ENCODE measurements around the gene LRP5. TPM values are rescaled to one million over a fixed set of nuclear protein-coding genes. Genes with fewer than 3 reads are reported as not detected.

LRP5 gene
- total RNA-seq, 4 donors from 2014 or later: 21.5 to 75.0 (median 28.7) TPM

DNA sequence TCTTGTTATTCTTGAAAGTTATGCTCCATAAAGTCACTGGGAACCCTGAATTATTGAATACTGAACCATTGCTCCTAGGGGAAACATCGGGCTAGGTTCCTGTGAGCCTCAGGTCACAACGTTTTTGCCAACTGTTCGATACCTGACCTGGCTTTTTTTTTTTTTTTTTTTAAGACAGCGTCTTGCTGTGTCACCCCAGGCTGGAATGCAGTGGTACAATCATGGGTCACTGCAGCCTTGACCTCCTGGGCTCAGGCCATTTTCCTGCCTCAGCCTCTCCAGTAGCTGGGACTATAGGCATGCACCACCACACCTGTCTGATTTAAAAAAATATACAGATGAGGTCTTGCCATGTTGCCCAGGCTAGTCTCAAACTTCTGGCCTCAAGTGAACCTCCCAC is 22.5 kb downstream of the LRP5 start:
- TF ChIP-seq, protein P1, sequence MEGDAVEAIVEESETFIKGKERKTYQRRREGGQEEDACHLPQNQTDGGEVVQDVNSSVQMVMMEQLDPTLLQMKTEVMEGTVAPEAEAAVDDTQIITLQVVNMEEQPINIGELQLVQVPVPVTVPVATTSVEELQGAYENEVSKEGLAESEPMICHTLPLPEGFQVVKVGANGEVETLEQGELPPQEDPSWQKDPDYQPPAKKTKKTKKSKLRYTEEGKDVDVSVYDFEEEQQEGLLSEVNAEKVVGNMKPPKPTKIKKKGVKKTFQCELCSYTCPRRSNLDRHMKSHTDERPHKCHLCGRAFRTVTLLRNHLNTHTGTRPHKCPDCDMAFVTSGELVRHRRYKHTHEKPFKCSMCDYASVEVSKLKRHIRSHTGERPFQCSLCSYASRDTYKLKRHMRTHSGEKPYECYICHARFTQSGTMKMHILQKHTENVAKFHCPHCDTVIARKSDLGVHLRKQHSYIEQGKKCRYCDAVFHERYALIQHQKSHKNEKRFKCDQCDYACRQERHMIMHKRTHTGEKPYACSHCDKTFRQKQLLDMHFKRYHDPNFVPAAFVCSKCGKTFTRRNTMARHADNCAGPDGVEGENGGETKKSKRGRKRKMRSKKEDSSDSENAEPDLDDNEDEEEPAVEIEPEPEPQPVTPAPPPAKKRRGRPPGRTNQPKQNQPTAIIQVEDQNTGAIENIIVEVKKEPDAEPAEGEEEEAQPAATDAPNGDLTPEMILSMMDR (IDR thresholded peaks at IDR 0.05; ENCODE audit: low read depth): no peak

DNA sequence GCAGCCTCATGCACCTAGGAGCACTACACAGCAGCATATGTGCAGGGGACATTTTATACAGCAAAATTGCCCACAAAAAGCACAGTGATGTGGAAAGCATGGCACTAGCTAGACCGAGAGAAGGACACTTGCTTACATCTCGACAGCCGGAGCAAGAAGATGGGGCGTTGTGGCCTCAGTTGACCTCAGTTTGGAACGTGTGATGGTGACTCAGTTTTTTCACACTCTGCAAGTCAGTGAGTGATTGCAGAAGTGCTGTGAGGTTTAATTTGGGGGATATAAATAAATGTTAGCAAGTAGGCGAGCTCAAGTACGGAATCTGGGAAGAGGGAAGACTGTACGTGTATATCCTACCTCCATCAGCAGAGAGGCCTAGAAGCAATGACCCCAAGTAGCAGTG is 23.3 kb downstream of the LRP5 start:
- TF ChIP-seq, protein P1 (IDR thresholded peaks at IDR 0.05; ENCODE audit: low read depth): no peak

DNA sequence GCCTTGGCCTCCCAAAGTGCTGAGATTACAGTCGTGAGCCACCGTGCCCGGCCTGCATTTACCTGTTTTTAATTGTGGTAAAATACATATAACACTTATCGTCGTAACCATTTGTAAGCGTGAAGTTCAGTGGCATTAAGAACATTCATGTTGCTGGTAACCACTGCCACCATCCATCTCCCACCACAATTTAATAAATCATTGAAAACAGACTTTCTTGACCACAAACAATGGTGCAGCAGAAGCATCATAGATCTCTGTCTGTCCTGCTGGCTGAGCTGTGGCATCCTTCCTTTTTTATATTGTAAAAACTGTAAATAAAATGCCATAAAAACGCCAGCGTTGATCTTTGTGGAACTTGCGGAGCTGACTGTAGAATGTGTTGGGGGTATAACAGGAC is 24.3 kb downstream of the LRP5 start:
- TF ChIP-seq, protein P1 (IDR thresholded peaks at IDR 0.05; ENCODE audit: low read depth): no peak

DNA sequence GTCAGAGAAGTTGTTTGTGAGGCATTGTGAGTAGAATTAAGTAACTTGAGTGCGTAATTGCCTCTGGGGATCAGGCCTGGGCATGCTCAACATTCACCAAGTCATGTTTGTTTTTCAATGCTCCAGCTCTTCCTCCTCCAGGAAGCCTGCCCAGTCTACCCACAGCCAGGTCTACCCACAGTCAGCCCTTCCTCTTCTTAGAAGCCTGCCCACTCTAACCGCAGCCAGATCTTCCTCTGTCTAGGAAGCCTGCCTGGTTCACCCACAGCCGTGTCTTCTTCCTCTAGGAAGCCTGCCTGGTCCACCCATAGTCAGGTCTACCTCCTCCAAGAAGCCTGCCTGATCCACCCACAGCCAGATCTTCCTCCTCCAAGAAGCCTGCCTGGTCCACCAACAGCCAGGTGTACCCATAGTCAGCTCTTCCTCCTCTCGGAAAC is 25.0 kb downstream of the LRP5 start:
- TF ChIP-seq, protein P1 (IDR thresholded peaks at IDR 0.05; ENCODE audit: low read depth): no peak

DNA sequence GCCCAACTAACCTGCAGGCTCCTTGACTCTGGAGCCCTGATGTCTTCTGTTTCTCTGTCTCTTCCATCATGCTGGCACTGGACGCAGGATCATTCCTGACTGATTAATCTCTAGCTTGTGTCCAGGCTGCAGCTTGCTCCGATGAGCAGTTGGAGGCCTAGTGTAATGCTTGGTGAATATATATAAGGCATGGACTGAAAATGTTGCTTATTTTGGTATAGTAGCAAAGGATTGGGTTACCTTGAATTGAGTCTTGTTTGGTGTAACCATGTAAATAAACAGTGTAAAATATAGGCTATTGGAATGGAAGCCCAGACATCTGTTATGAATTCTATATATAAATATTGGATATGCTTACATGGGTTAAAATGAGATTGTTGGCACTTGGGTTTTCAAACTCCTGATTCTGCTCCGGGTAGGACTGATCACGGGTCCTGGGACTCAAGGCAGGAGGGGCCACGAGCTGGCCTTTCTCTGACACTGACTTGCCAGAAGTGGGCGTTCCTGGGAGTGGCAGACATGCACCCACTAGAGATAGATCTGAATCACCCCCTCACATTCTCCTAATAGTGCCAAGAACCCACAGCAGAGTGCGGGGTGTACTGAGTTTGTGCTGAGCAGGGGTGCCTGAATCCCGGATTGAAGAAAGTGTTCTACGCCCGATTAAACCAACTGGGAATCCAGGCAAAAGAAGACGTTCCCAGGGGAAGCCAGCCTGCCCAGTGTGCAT is 25.8 kb downstream of the LRP5 start:
- TF ChIP-seq, protein P1 (IDR thresholded peaks at IDR 0.05; ENCODE audit: low read depth): no peak

DNA sequence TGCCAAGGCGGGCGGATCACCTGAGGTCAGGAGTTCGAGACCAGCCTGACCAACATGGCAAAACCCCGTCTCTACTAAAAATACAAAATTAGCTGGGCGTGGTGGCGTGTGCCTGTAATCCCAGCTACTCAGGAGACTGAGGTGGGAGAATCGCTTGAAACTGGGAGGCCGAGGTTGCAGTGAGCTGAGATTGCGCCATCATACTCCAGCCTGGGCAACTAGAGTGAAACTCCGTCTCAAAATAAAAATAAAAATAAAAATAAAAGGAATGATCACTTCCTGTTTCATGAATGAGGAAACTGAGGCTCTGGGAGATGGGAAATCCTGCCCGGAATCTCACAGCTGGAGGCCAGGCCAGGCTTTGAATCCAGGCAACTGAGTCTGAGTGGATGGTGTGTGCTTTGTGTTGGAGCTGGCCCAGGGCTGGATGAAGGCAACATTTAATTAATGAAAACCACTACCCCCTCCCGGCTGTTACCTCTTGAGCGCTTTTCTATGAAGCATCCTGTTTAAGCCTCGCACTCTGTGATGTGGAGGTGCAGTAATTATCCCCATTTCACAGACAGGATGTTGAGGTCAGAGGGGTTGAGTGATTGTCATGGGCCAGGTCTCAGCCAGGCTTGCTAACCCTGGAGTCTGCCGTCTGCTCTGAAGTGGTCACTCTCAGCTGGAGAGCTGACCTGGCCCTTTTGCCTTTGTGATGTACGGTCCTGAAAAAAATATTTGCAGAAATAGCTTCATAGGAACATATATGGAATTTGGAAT is 27.8 kb downstream of the LRP5 start:
- TF ChIP-seq, protein P1 (IDR thresholded peaks at IDR 0.05; ENCODE audit: low read depth): no peak

DNA sequence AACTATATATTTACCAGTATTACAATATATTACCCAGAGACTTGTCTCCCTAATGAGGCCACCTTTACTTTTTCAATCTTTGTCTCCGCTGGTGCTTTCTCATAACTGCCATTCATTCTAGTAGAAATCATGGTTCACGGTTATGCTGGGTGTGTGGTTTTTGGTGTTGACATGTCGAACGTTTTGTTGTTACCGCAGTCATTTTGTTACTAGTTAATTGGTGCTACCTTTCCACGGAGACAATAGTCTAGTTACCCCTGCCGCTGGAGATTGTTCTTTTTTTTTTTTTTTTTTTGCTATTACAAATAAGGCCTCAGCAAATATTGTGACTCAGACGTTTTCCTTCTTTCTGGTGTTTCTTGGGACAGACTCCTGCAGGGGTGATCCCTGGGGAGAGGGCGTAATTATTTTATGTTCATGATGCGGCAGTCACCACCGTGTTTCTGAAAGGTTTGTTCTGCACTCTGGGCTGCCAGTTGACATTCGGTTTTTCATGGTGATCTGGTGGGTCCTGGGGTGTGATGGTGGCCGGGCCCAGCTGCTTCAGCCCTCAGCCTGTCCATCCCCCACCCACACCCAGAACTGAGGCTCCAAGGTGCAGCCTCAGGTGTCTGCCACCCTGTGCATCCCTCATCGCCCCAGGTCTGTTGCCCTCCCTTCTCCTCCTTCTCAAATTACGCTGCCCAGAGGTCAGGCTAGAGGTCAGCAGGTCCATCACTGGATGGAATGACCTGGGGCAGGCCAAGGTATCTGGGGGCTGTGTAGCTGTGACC is 28.6 kb downstream of the LRP5 start:
- TF ChIP-seq, protein P1 (IDR thresholded peaks at IDR 0.05; ENCODE audit: low read depth): no peak
